IPS DF 6.9 (cell line): ENCODE data around the gene TRDN.

Source experiments
- DNase-seq: peaks from one replicate; pipeline ENCODE4 v3.0.0-alpha.2; 2013; ENCODE audit warnings: low read depth, low spot score
- H3K27ac ChIP-seq: one replicate; pipeline ENCODE4 v1.5.1; 2013; ENCODE audit warnings: low read length, control low read depth
- H3K27me3 ChIP-seq: 2 replicates; pipeline ENCODE4 v1.6.1; 2013; ENCODE audit warnings: mild to moderate bottlenecking, low read length; ENCODE audit not compliant: control insufficient read depth, insufficient read depth
- H3K36me3 ChIP-seq: 2 replicates; pipeline ENCODE4 v1.6.1; 2013; ENCODE audit warnings: low read length; ENCODE audit not compliant: control insufficient read depth, insufficient read depth
- H3K4me1 ChIP-seq: 2 replicates; pipeline ENCODE4 v1.6.1; 2013; ENCODE audit warnings: low read length; ENCODE audit not compliant: control insufficient read depth, insufficient read depth
- H3K4me3 ChIP-seq: 2 replicates; pipeline ENCODE4 v1.5.1; 2013; ENCODE audit warnings: mild to moderate bottlenecking, low read length
- H3K9me3 ChIP-seq: 2 replicates; pipeline ENCODE4 v1.6.1; 2013; ENCODE audit warnings: low read length, inconsistent platforms; ENCODE audit not compliant: control insufficient read depth, insufficient read depth
- WGBS: extraction: QIAGEN DNeasy Blood & Tissue Kit; methylation state at CpG from one replicate; pipeline ENCODE4 v1.1.7; 2013; ENCODE audit warnings: mixed read lengths, missing lambda C conversion rate; ENCODE audit not compliant: insufficient read length, insufficient coverage; 5-methylcytosine and 5-hydroxymethylcytosine counted together

TRDN gene

DNA sequence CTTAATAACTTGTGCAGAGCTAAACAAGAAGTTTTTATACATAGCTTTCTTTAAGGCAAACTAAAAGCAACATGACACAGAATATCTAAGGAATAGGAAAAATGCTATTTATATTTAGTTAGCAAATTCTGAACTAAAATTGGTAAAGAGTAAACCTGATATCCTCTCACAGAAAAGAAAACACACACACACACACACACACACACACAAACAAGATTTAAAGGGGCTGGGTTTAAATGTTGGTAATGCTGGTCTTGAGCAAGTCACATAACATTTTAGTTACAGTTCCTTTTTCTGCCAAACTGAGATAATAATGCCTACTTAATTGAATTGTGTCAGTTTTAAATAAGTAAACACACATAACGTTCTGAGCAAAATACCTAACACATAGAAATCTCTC, 1.6 kb downstream of the TRDN start:
- no peak for DNase-seq
- no CpG with 5 or more reads among the region's 1 CpG for WGBS

DNA sequence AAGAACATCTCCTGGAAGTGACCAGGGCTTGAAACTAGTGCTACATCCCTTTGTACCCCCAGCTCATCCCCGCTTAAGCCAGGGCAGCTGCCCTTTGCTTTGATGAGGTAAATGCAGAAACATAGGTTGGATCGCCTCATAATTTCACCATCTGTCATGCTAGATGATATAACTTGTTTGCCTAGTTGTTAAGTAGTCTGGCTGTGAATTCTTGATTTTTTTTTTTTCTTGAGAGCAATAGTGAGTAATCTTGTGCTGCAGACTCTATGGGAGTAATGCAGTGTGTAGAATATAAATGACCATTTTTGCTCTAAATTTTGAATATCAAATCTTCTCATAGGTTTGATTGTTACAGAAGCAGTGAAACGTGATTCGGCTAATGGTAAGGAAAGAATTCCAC, 4.1 kb downstream of the TRDN start:
- DNase-seq, result no peak
- H3K27me3 ChIP-seq, result no peaks in the 10 kb centered on the region
- peaks cover 3% of the 10 kb centered on the region; the same call in 1 of the 2 replicates for H3K4me1 ChIP-seq
- no peak overlapping the region for H3K4me3 ChIP-seq
- no CpG with 5 or more reads among the region's 4 CpGs for WGBS
- H3K9me3 ChIP-seq, result no peaks in the 10 kb centered on the region
- no peak overlapping the region for H3K27ac ChIP-seq
- no peaks in the 10 kb centered on the region for H3K36me3 ChIP-seq

More for the DNA sequence above, 1.6 kb downstream of the TRDN start:
- Histone ChIP-seq H3K27me3 (no peaks in the 10 kb centered on the region), H3K36me3 (no peaks in the 10 kb centered on the region), H3K27ac (no peak overlapping the region), H3K9me3 (no peaks in the 10 kb centered on the region), H3K4me3 (no peak overlapping the region), H3K4me1 (peaks cover 3% of the 10 kb centered on the region; the same call in 1 of the 2 replicates)

- Histone ChIP-seq H3K9me3 (no peaks in the 10 kb centered on the region), H3K36me3 (no peaks in the 10 kb centered on the region), H3K27me3 (no peaks in the 10 kb centered on the region), H3K27ac (no peak overlapping the region), H3K4me3 (no peak overlapping the region), H3K4me1 (no peaks in the 10 kb centered on the region)
- DNase-seq, result no peak
- WGBS, result no CpG with 5 or more reads among the region's 3 CpGs
These were observed 7.3 kb downstream of the TRDN start for GRCh38 chr6:123629258-123629941.

GRCh38 chr6:123625696-123626095, 11.1 kb downstream of the TRDN start:
- no peak for DNase-seq
- Histone ChIP-seq H3K4me1 (no peaks in the 10 kb centered on the region), H3K36me3 (no peaks in the 10 kb centered on the region), H3K27me3 (no peaks in the 10 kb centered on the region), H3K4me3 (no peak overlapping the region), H3K27ac (no peak overlapping the region), H3K9me3 (no peaks in the 10 kb centered on the region)
- no CpG with 5 or more reads among the region's 1 CpG for WGBS

DNA sequence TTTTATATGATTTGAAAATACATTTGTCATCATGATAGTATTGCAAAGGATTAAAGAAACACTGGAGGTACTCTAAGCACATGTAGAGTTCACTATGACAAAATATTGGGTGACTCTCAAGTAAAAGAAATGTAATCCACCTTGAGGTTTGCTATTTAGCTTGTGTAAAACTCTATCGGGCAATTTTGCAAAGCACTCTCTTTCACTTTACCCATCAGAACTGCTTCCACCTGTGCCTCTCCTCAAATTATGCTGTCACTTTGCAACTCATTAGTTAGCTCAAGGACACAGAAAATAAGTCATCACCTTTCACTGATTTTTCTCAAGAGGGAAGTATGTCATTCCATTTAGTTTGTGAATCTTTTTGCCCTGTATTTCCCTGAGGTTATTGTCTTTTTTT, 14.0 kb downstream of the TRDN start:
- no peaks in the 10 kb centered on the region for H3K4me1 ChIP-seq
- no peaks in the 10 kb centered on the region for H3K36me3 ChIP-seq
- no peaks in the 10 kb centered on the region for H3K9me3 ChIP-seq
- no peak overlapping the region for H3K4me3 ChIP-seq
- WGBS, result no CpG with 5 or more reads among the region's 1 CpG
- no peak overlapping the region for H3K27ac ChIP-seq
- H3K27me3 ChIP-seq, result no peaks in the 10 kb centered on the region
- no peak for DNase-seq

DNA sequence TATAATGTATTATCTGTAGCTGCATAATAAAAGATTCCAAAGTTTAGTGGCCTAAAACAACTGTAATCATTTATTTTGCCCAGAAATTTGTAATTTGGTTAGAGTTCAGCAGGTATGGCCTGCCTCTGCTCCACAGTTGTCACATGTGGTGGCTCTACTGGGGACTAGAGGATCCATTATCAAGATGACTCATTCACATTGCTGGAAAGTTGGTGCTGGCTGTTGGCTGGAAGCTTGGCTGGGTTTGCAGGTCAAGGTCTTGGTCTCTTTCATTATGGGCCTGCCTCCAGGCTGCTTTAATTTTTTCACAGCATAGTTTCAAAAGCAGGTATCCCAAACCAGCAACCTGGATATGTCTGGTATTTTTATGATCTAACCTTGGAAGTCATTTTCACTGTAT, 17.6 kb downstream of the TRDN start:
- H3K4me3 ChIP-seq, result no peak overlapping the region
- no peak for DNase-seq
- H3K36me3 ChIP-seq, result no peaks in the 10 kb centered on the region
- H3K9me3 ChIP-seq, result no peaks in the 10 kb centered on the region
- no peaks in the 10 kb centered on the region for H3K4me1 ChIP-seq
- no peak overlapping the region for H3K27ac ChIP-seq
- H3K27me3 ChIP-seq, result no peaks in the 10 kb centered on the region

GRCh38 chr6:123616942-123617341, 19.8 kb downstream of the TRDN start:
- no peak for DNase-seq
- no CpG with 5 or more reads among the region's 3 CpGs for WGBS
- H3K9me3 ChIP-seq, result no peaks in the 10 kb centered on the region
- no peak overlapping the region for H3K27ac ChIP-seq
- no peak overlapping the region for H3K4me3 ChIP-seq
- H3K27me3 ChIP-seq, result no peaks in the 10 kb centered on the region
- no peaks in the 10 kb centered on the region for H3K36me3 ChIP-seq
- peaks cover 2% of the 10 kb centered on the region; the same call in 1 of the 2 replicates for H3K4me1 ChIP-seq

GRCh38 chr6:123616016-123616415, 20.7 kb downstream of the TRDN start:
- Histone ChIP-seq H3K9me3 (no peaks in the 10 kb centered on the region), H3K4me3 (no peak overlapping the region), H3K36me3 (no peaks in the 10 kb centered on the region), H3K27ac (no peak overlapping the region), H3K4me1 (peaks cover 2% of the 10 kb centered on the region; the same call in 1 of the 2 replicates), H3K27me3 (no peaks in the 10 kb centered on the region)
- no CpG with 5 or more reads among the region's 5 CpGs for WGBS
- DNase-seq, result no peak

DNA sequence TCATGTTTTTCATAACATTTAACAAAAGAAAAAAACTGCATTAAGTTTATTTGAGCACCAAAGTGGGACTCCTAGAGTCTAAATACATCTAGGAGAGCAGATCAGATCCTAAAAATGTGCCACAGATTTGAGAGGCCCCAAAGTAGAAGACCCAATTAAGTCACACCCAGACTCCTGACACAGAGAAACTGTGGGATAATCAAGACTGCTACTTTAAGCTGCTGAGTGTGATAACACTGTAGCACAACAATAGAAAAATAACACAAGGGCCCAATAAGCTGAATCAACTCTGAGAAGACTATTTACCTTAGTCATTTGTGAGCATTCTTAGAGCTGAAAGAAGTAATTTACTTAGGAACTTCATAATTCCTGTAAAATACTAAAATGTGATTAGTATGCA, 26.0 kb downstream of the TRDN start:
- no peaks in the 10 kb centered on the region for H3K36me3 ChIP-seq
- H3K27me3 ChIP-seq, result no peaks in the 10 kb centered on the region
- H3K27ac ChIP-seq, result no peak overlapping the region
- DNase-seq, result no peak
- H3K4me3 ChIP-seq, result no peak overlapping the region
- H3K9me3 ChIP-seq, result no peaks in the 10 kb centered on the region
- H3K4me1 ChIP-seq, result peaks cover 2% of the 10 kb centered on the region; the same call in 1 of the 2 replicates

GRCh38 chr6:123604067-123604466, 32.7 kb downstream of the TRDN start:
- H3K27ac ChIP-seq, result no peak overlapping the region
- no peaks in the 10 kb centered on the region for H3K27me3 ChIP-seq
- H3K4me3 ChIP-seq, result no peak overlapping the region
- no peaks in the 10 kb centered on the region for H3K9me3 ChIP-seq
- no peak for DNase-seq
- H3K36me3 ChIP-seq, result no peaks in the 10 kb centered on the region
- no CpG with 5 or more reads among the region's 6 CpGs for WGBS
- H3K4me1 ChIP-seq, result no peaks in the 10 kb centered on the region

- no peak for DNase-seq
- Histone ChIP-seq H3K9me3 (no peaks in the 10 kb centered on the region), H3K4me1 (no peaks in the 10 kb centered on the region), H3K27ac (no peak overlapping the region), H3K27me3 (no peaks in the 10 kb centered on the region), H3K36me3 (no peaks in the 10 kb centered on the region), H3K4me3 (no peak overlapping the region)
- WGBS, result no CpG with 5 or more reads among the region's 3 CpGs
These were observed 38.7 kb downstream of the TRDN start for GRCh38 chr6:123598011-123598410.
